PC-9 (cell line): ENCODE data around the gene KIAA1328. TPM values are rescaled to one million over a fixed set of nuclear protein-coding genes. Genes with fewer than 3 reads are reported as not detected.

Experiments used
- BruUV-seq: library from RNA; stranded (reverse); fragments of 400-500 nt; replicated peaks from 2 replicates; lab custom pipeline; 2021; lab: Mats Ljungman, UMichigan
- CTCF ChIA-PET: fragments of 300-600 bp; sonication (Branson Sonifier 250); formaldehyde crosslinking; loops from one replicate; lab custom pipeline; 2022; ENCODE audit warnings: antibody characterized with exemption; lab: Charles Lee
- POLR2A ChIA-PET: fragments of 300-600 bp; sonication (Branson Sonifier 250); formaldehyde crosslinking; loops from one replicate; lab custom pipeline; 2022; ENCODE audit warnings: antibody characterized with exemption; ENCODE audit not compliant: unreplicated experiment; lab: Charles Lee
- DNase-seq, 2 experiments: peaks; one replicate each; pipeline versions ENCODE4 v3.0.0 to v3.0.0-alpha.2; 2015 to 2022; ENCODE audit warnings: mixed read lengths in 1 of 2
- H2AFZ ChIP-seq: fragments of 200-600 bp; sonication (generic); 2 replicates; pipeline ENCODE4 v1.8.1; 2017; ENCODE audit warnings: antibody characterized with exemption
- H3F3A ChIP-seq: fragments of 200-600 bp; sonication (generic); 2 replicates; pipeline ENCODE4 v1.8.1; 2017; ENCODE audit warnings: antibody characterized with exemption, mild to moderate bottlenecking, low read depth; ENCODE audit not compliant: insufficient read depth
- H3K27ac ChIP-seq: fragments of 200-600 bp; sonication (generic); 2 replicates; pipeline ENCODE4 v1.6.1; 2016; ENCODE audit warnings: mixed run types
- H3K27me3 ChIP-seq: fragments of 200-600 bp; sonication (generic); 2 replicates; pipeline ENCODE4 v1.6.1; 2016; ENCODE audit warnings: low read depth, mixed run types; ENCODE audit not compliant: insufficient read depth
- H3K36me3 ChIP-seq: fragments of 200-600 bp; sonication (generic); 2 replicates; pipeline ENCODE4 v1.6.1; 2016; ENCODE audit warnings: low read depth, mixed run types
- H3K4me1 ChIP-seq: fragments of 200-600 bp; sonication (generic); replicated peaks from 2 replicates; pipeline ENCODE4 v1.6.1; 2016; ENCODE audit warnings: mixed run types; ENCODE audit not compliant: insufficient read depth
- H3K4me2 ChIP-seq: fragments of 200-600 bp; sonication (generic); 2 replicates; pipeline ENCODE4 v1.6.1; 2017; ENCODE audit warnings: mixed run types
- H3K4me3 ChIP-seq: fragments of 200-600 bp; sonication (generic); 2 replicates; pipeline ENCODE4 v1.6.1; 2016; ENCODE audit warnings: mixed run types
- H3K79me2 ChIP-seq: fragments of 200-600 bp; sonication (generic); 2 replicates; pipeline ENCODE4 v1.6.1; 2017; ENCODE audit warnings: low read depth, mixed run types
- H3K9me2 ChIP-seq: fragments of 200-600 bp; sonication (generic); 2 replicates; pipeline ENCODE4 v1.8.1; 2017; ENCODE audit warnings: mild to moderate bottlenecking; ENCODE audit not compliant: insufficient read depth
- H3K9me3 ChIP-seq: fragments of 200-600 bp; sonication (generic); 2 replicates; pipeline ENCODE4 v1.8.1; 2016; ENCODE audit warnings: low read depth; ENCODE audit not compliant: insufficient read depth
- H4K20me1 ChIP-seq: fragments of 200-600 bp; sonication (generic); 2 replicates; pipeline ENCODE4 v1.8.1; 2017; ENCODE audit not compliant: insufficient read depth
- EZH2 ChIP-seq: fragments of 200-600 bp; sonication (generic); IDR thresholded peaks from 2 replicates; pipeline ENCODE4 v1.8.0; 2017; ENCODE audit warnings: antibody characterized with exemption, low read depth
- intact Hi-C: fragments of 100-400 bp; cut with micrococcal nuclease; formaldehyde crosslinking; loops from one replicate; pipeline ENCODE4 v1.10.0; 2022; ENCODE audit not compliant: unreplicated experiment
- total RNA-seq: library from RNA; stranded (reverse); gene quantifications from 2 replicates; pipeline ENCODE4 v1.2.3, GENCODE V29; 2021
- TF ChIP-seq, protein P1 (sequence below): fragments of 200-600 bp; sonication (generic); conservative IDR thresholded peaks from 2 replicates; pipeline ENCODE4 v1.6.1; 2017; ENCODE audit warnings: mixed run types, antibody characterized with exemption, mild to moderate bottlenecking, moderate library complexity

The KIAA1328 gene
- total RNA-seq, 1 experiment from 2014 or later = 6.5 TPM

GRCh38 chr18:37124516-37124915 is 295.6 kb downstream of the KIAA1328 start:
- Histone ChIP-seq H4K20me1 (no peaks in the 10 kb centered on the region), H3K27me3 (no peaks in the 10 kb centered on the region), H3F3A (no peaks in the 10 kb centered on the region), H3K9me2 (no peaks in the 10 kb centered on the region), H3K4me2 (no peak overlapping the region), H3K36me3 (no peaks in the 10 kb centered on the region), H3K4me3 (no peak overlapping the region), H3K79me2 (no peaks in the 10 kb centered on the region), H2AFZ (no peak overlapping the region), H3K27ac (no peak overlapping the region), H3K9me3 (no peaks in the 10 kb centered on the region), H3K4me1 (no peaks in the 10 kb centered on the region)
- no peak for DNase-seq
- ChIA-PET CTCF (no interaction called here), POLR2A (no interaction called here)
- intact Hi-C loops = no loop called here
- no peak for TF ChIP-seq EZH2
- TF ChIP-seq, protein P1, sequence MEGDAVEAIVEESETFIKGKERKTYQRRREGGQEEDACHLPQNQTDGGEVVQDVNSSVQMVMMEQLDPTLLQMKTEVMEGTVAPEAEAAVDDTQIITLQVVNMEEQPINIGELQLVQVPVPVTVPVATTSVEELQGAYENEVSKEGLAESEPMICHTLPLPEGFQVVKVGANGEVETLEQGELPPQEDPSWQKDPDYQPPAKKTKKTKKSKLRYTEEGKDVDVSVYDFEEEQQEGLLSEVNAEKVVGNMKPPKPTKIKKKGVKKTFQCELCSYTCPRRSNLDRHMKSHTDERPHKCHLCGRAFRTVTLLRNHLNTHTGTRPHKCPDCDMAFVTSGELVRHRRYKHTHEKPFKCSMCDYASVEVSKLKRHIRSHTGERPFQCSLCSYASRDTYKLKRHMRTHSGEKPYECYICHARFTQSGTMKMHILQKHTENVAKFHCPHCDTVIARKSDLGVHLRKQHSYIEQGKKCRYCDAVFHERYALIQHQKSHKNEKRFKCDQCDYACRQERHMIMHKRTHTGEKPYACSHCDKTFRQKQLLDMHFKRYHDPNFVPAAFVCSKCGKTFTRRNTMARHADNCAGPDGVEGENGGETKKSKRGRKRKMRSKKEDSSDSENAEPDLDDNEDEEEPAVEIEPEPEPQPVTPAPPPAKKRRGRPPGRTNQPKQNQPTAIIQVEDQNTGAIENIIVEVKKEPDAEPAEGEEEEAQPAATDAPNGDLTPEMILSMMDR = no peak
- BruUV-seq = no TSS peak

- no peaks in the 10 kb centered on the region for H3F3A ChIP-seq
- H3K79me2 ChIP-seq = no peaks in the 10 kb centered on the region
- H3K9me2 ChIP-seq = no peaks in the 10 kb centered on the region
- intact Hi-C loops = no loop called here
- no peak for TF ChIP-seq EZH2
- TF ChIP-seq, protein P1 = no peak
- no peaks in the 10 kb centered on the region for H3K27me3 ChIP-seq
- no TSS peak for BruUV-seq
- H3K27ac ChIP-seq = no peak overlapping the region
- H3K4me3 ChIP-seq = no peak overlapping the region
- no peaks in the 10 kb centered on the region for H3K36me3 ChIP-seq
- no peaks in the 10 kb centered on the region for H3K4me1 ChIP-seq
- H3K9me3 ChIP-seq = no peaks in the 10 kb centered on the region
- ChIA-PET POLR2A (no interaction called here), CTCF (no interaction called here)
- DNase-seq = no peak
- no peak overlapping the region for H3K4me2 ChIP-seq
- H4K20me1 ChIP-seq = no peaks in the 10 kb centered on the region
- H2AFZ ChIP-seq = no peak overlapping the region
Measured at GRCh38 chr18:37135177-37135576, 306.2 kb downstream of the KIAA1328 start.

GRCh38 chr18:37138456-37138855 is 309.5 kb downstream of the KIAA1328 start:
- H3K4me2 ChIP-seq = no peak overlapping the region
- intact Hi-C loops = no loop called here
- H3K27ac ChIP-seq = no peak overlapping the region
- H3K79me2 ChIP-seq = no peaks in the 10 kb centered on the region
- CTCF ChIA-PET = no interaction called here
- H3K4me3 ChIP-seq = no peak overlapping the region
- no peaks in the 10 kb centered on the region for H3K9me3 ChIP-seq
- no peaks in the 10 kb centered on the region for H3F3A ChIP-seq
- no peak overlapping the region for H2AFZ ChIP-seq
- no TSS peak for BruUV-seq
- H3K36me3 ChIP-seq = no peaks in the 10 kb centered on the region
- no peaks in the 10 kb centered on the region for H4K20me1 ChIP-seq
- H3K9me2 ChIP-seq = no peaks in the 10 kb centered on the region
- TF ChIP-seq EZH2 = no peak
- TF ChIP-seq, protein P1 = no peak
- no peaks in the 10 kb centered on the region for H3K27me3 ChIP-seq
- DNase-seq = no peak
- H3K4me1 ChIP-seq = no peaks in the 10 kb centered on the region
- POLR2A ChIA-PET = no interaction called here
